Activated CD4-positive, alpha-beta T cell treated with anti-CD3 and anti-CD28 coated beads for 1 hour (primary cell): Measurements from ENCODE around the gene ZNF782.
"Not testable (repeated sequence)": the region's sequence is repeated elsewhere in the genome, so short reads cannot be mapped to it uniquely, and the experiment has no call there.

ENCODE experiments used
- DNase-seq: peaks from one replicate; pipeline ENCODE4 v3.0.0-alpha.2; 2020

The ZNF782 gene

DNA sequence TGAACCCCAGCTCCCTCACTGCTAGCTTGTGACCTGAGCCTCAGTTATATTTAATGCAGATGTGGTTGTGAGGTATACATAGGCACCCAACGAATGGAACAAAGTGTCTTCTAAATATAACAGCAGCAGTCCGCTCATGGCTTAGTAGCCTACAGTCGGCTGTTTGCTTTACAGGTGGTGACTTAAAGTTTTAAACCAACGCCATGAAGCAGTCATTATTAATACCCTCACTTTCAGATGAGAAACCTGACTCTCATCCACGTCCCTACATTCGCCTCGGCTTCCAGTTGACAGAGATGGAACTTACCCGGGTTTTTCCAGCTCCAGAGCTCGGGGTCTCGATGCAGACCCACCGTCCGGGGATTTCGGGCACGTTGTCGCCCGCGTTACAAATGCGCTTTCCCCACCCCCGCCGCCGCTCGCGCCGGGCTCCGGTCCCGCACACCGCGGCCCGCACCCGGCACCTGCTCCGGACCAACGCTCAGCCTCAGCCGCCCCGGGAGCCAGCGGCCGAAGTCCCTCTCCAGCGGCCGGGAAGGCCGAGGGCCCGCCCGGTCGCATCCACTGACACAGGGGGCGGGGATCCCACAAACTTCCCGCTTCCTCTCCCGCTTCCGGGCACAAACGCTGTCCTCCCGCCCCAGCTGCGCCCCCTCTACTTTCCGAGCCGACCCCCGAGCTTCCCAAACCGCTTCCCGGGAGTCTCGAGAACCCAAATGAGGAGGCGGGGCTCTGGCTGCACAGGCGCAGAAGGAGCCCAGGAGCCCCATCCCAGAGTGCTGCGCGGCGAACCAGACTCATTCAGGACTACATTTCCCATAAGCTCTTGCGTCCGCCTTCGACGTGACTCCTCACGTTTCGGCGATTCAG, at the start of gene ZNF782:
Gene ZNF782 (minus strand): TSS at position 734 of the 870 bp plus-strand sequence. CDS start 2,553 bp downstream, outside the sequence.
- DNase-seq, result peak; percentile 76

DNA sequence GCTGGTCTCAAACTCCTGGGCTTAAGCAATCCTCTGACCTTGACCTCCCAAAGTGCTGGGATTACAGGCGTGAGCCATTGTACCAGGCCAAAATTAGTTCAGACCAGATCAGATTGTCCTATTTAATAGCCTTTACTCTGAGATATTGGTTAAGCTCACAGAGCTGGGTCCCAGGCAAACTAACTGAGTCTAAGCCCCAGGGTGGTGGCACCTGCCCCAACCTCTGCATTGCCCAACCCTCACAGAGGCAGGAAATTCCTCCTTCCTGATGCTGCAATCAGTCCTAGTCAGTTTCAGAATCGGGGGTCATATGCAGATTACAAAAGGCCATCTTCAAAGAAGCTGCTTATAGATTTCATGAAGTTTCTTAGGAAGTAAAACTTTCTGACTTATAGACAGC, 45.7 kb upstream of the ZNF782 start:
- DNase-seq, result not testable (repeated sequence)

DNA sequence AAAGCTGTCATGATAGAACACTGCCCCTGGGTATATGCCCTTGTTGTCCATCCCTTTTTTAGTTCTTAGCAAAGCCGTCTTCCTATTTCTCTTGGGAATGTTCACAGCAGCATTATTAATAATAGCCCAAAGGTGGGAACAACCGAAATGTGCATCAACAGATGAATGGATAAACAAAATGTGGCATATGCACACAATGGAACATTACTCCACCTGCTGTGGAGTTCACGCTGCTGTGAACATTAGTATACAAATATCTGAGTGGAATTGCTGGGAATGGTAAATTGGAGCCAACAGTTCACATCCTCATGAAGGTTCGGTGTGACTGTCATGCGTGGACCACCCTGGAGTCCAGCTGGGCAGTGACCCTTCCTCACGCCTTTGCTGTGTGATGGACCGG, 37.8 kb upstream of the ZNF782 start:
- DNase-seq, result no peak

DNA sequence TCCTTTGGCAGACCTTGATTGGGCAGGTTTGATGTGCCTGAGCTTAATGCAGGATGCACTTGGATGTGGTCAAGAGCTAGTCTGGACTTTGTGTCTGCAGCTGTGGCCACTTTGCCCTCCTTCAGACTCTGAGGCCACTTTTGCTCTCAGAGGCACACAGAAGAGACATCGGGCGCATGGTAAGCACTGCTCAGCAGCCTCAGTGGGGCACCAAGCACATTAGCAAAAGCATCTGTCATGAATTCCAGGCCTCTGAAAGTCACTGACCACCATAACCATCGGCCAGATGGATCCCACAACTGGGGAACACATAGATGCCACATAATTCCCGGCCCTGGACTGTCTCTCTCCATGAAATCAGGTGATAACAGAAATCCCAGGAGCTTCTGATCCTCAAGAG, 34.3 kb upstream of the ZNF782 start:
- no peak for DNase-seq

DNA sequence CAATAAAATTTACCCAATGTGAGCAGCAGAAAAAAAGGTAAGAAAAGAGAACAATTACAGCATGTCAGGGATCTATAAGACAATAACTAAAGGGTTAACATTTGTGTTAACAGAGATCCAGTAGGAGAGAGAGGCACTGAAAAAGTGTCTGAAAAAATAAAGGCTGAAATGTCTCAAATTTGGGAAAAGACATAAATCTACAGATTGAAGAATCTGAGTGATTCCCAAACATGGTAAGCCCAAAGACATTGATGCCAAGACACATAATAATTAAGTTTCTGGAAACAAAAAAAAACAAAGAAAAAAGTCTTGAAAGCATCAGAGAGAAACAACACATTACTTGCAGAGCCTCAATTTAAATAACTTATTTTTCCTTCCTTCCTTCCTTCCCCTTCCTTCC, 31.1 kb upstream of the ZNF782 start:
- DNase-seq, result no peak

GRCh38 chr9:96884443-96884842, 30.1 kb upstream of the ZNF782 start:
- DNase-seq, result no peak

- no peak for DNase-seq
These were observed 29.6 kb upstream of the ZNF782 start for GRCh38 chr9:96883922-96884321.

- no peak for DNase-seq
These were observed 23.0 kb upstream of the ZNF782 start for GRCh38 chr9:96877269-96877668.

- DNase-seq, result no peak
These were observed 21.3 kb upstream of the ZNF782 start for GRCh38 chr9:96875461-96876142.

GRCh38 chr9:96874947-96875460, 20.7 kb upstream of the ZNF782 start:
- no peak for DNase-seq

DNA sequence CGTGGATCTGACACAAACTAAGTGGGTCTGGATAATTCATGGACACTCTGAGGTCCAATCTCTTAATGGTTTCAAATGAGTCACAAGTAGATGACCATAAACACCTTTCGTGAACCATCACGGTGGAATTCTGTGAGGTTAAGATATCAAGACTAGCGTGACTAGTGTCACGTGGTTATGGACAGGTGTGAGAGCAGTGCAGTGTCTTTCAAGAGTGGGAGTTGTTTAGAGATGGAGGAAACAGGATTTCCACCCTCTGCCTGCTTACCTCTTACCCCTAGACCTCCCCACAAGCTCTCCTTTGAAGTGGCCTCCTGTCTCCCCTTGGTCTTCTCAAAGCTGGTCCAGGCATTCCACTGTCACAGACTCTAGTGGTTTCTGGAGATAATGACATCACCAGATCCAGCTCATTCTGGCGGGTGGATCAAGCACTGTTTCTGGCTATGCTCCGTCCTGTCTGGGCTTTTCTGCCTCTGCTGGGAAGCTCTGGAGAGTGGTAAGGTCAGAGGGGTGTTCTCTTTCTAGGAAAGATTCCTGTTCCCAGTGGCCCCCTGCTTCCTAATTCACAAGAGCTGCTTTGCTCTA, 20.0 kb upstream of the ZNF782 start:
- no peak for DNase-seq

DNA sequence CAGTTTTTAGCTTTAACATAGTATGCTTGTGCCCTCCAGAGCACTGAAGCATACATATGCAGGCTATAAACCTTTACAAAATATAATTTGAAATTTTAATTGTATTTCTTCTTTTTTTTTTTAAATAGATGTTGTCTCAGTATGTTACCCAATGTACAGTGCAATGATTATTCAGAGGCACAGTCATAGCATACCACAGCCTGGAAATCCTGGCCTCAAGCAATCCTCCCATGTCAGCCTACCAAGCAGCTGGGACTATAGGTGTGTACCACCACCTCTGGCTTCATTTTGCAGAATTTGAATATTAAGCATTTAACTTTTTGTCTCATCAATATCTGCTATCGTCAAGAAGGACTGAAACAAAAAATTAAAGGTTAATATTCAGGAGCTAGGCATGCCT, 16.9 kb upstream of the ZNF782 start:
- DNase-seq, result no peak

DNA sequence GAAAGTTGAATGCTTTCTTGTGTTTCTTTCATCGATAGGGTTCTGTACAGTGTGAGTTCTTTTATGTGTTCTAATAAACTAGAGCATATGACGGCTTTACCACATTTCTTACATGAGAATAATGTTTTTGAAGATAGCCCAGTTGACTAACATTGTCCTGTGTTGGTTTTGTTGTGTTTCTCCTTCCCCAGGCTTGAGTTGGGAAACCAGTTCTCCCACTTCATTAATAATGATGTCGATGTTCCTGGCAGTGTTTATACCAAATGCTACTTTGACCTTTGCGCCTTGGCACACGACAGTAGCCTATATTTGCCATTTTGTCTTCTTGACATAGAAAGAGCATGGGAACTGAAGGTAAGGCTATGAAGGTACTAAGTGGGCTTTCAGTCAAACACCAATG, 14.4 kb upstream of the ZNF782 start:
- DNase-seq, result no peak

DNA sequence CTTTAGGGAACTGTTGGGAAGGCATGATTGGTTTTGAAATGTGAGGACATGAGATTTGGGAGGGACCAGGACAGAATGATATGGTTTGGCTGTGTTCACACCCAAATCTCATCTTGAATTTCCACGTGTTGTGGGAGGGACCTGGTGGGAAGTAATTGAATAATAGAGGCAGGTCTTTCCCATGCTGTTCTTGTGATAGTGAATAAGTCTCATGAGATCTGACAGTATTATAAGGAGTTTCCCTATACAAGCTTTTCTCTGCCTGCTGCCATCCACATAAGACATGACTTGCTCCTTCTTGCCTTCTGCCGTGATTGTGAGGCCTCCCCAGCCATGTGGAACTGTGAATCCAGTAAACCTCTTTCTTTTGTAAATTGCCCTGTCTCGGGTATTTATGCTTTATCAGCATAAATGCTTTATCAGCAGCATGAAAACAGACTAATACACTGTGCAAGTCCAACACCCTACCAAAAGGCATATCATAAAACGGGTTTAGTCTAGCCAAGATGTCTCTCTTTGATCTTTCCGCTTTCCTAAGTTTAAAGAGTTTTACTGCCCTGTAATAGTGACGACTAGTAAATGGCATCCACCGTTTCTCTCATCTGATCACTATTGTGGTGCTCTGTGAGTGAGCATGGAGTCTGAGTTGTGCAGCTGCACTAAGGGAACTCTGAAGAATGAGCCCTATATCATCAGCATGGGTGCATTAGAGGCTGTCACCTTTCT, 12.9 kb upstream of the ZNF782 start:
- DNase-seq, result no peak

GRCh38 chr9:96865240-96865639, 10.9 kb upstream of the ZNF782 start:
- DNase-seq, result not testable (repeated sequence)

DNA sequence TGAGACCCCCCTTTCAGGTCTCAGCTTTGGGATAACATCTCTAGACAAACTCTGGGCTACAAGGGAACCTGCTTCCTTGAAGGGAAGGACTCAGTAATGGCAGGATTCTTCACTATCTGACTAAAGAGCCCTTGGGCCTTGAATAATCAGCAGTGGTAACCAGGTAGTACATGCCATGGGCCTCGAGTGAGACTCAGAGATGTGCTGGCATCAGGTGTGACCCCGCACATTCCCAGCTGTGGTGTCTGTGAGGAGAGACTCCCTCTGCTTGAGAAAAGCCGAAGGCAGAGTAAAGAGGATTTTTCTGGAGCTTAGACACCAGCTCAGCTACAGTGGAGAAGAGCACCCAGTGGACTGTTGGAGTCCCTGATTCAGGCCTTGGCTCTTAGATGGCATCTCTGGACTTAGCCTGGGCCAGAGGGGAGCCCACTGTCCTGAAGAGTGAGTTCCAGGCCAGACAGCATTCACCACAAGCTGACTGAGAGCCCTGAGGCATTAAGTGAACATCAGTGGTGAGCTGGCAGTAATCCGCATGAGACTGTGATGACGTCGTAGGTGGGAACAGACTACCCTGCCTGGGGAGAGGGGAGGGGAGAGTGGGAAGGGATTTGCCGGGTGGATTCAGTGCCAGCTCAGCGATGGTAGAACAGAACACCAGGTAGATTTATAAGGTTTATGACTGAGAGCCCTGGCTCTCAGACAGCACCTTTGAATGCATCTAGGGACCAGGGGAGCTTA, 5.3 kb upstream of the ZNF782 start:
- DNase-seq, result no peak

GRCh38 chr9:96858670-96859069, 4.4 kb upstream of the ZNF782 start:
- no peak for DNase-seq

GRCh38 chr9:96858018-96858573, 3.8 kb upstream of the ZNF782 start:
- no peak for DNase-seq

DNA sequence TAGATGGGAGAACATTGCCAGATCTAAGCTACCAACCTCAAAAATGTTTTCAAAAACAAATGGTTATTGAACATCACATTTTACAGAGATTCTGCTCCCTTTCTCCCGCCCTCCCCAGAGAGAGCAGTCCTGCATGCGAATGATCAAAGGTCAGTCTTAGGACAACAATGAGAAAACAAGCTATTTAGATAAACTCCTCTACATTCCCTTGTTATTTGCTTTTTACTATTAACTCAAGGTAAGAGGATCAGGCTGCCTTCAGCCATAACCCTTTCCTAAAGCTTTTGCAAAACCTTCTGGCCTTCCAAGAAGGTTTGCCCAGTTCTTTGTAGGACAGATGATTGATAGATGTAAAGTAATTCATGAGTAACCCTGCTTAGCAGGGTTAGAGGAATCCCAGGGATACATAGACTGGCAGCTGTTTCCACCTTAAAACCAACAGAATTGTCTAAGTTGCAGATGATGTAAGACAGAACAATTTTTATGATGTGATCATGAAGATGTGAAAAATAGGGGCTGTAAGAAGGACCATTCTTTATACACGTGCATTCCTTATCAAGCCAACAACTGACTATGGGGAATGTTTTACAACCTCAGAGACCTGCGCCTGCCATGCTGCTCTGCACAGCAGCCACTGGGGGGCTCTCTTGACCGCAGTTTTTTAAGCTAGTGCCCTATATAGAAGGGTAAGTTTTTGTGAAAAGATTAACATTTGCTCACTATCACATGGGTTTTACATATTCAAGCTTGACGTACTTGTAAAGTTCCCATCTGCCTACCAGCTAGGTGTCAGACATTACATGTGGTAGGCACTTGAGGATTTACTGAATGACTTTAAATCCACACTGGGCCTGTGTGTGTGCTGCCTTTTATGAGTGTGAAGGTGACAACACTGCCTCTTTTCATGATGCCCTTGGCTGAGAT, 2.3 kb upstream of the ZNF782 start:
- peak; percentile 60 for DNase-seq

GRCh38 chr9:96854651-96855273, 448 bp upstream of the ZNF782 start:
- no peak for DNase-seq
